Anterior cingulate cortex (tissue), 58 donors: ENCODE measurements around the gene ZBTB45.

Experiments
- DNase-seq, 58 donors: peaks; one replicate each; lab custom pipeline; 2025; lab: John Stamatoyannopoulos, UW

ZBTB45 gene

GRCh38 chr19:58555369-58555885 lies 35.8 kb upstream of the ZBTB45 start:
- DNase-seq, result no peak

- no peak for DNase-seq
Observed at GRCh38 chr19:58554494-58555368, 35.1 kb upstream of the ZBTB45 start, which contains the start of gene CHMP2A. TSS of gene CHMP2A (minus strand) at chr19:58555105. CDS start at chr19:58554212, 893 bp downstream.

GRCh38 chr19:58553799-58554493 lies 34.3 kb upstream of the ZBTB45 start:
- DNase-seq, result no peak

- no peak for DNase-seq
Observed at GRCh38 chr19:58552655-58553054, 33.0 kb upstream of the ZBTB45 start.

- no peak for DNase-seq
Observed at GRCh38 chr19:58551577-58552471, 32.2 kb upstream of the ZBTB45 start.

GRCh38 chr19:58551123-58551497 lies 31.5 kb upstream of the ZBTB45 start:
- no peak for DNase-seq

GRCh38 chr19:58550362-58551122 lies 30.9 kb upstream of the ZBTB45 start:
- no peak for DNase-seq

- DNase-seq, result no peak
Observed at GRCh38 chr19:58549664-58550361, 30.2 kb upstream of the ZBTB45 start.

- DNase-seq, result no peak
Observed at GRCh38 chr19:58548859-58549663, 29.5 kb upstream of the ZBTB45 start.

GRCh38 chr19:58547323-58548312 lies 28.0 kb upstream of the ZBTB45 start:
- DNase-seq, result no peak

- no peak for DNase-seq
Observed at GRCh38 chr19:58546019-58546530, 26.5 kb upstream of the ZBTB45 start.

GRCh38 chr19:58545286-58546018 lies 25.8 kb upstream of the ZBTB45 start:
- DNase-seq, result no peak

GRCh38 chr19:58544591-58545285 lies 25.1 kb upstream of the ZBTB45 start:
- DNase-seq, result no peak

GRCh38 chr19:58543826-58544590 lies 24.4 kb upstream of the ZBTB45 start, which contains the start of gene TRIM28:
TSS of gene TRIM28 (plus strand) at chr19:58544064. CDS start at chr19:58544758, 694 bp downstream.
- no peak for DNase-seq
